ENCODE data around the gene TSPAN10.

The TSPAN10 gene

DNA sequence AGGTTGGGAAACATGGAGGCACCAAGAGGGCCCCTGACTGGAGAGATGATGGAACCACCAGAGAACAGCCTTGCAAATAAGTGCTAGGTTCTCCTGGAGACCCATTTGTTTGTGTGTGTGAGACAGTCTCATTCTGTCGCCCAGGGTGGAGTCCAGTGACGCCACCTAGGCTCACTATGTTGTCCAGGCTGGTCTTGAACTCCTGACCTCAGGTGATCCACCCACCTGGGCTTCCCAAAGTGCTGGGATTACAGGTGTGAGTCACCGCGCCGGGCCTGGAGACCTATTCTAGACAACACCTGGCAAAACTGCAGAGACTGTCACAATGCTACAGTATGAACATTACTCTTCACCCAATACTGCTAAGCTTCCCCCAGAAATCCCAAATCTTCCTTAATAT lies 1.6 kb upstream of the TSPAN10 start:
- no peak for DNase-seq

DNA sequence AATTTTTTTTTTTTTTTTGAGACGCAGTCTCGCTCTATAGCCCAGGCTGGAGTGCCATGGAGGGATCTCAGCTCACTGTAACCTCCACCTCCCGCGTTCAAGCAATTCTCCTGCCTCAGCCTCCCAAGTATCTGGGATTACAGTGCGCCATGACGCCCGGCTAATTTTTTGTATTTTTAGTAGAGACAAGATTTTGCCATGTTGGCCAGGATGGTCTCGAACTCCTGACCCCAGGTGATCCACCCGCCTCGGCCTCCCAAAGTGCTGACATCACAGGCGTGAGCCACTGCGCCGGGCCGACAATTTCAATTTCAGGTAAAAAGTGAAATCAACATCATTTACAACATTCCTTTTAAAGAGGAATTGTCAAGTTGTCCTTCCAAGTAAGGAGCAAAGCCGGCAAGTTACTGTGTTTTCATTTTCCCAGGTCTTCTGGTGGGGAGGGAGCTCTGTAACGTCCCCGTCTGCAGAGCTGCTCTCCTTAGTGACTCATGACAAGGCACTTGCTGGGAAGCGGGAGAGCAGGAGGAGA lies 957 bp upstream of the TSPAN10 start:
- no peak for DNase-seq

DNA sequence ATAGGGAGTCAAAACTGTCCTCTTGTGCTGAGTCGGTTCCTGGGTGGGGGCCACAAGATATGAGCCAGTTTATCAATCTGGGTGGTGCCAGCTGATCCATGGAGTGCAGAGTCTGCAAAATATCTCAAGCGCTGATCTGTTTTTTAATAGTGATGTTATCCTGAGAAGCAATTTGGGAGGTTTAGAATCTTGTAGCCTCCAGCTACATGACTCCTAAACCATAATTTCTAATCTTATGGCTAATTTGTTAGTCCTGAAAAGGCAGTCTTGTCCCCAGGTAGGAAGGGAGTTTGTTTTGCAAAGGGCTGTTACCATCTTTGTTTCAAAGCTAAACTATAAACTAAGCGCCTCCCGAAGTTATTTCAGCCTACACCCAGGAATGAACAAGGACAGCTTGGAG lies 1.7 kb downstream of the TSPAN10 start:
- DNase-seq, result no peak

DNA sequence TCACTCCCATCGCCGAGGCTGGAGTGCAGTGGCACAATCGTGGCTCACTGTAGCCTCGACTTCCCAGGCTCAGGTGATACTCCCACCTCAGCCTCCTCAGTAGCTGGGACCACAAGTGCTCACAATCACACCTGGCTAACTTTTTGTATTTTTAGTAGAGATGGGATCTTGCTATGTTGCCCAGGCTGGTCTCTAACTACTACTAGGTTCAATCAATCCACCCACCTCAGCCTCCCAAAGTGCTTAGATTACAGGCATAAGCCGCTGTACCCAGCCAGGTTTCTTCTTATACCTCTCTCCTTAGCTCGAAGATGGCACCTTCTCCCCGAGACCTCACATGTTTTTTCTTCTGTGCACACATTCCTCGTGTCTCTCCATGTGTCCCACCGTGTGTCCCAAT lies 3.0 kb downstream of the TSPAN10 start:
- no peak for DNase-seq

DNA sequence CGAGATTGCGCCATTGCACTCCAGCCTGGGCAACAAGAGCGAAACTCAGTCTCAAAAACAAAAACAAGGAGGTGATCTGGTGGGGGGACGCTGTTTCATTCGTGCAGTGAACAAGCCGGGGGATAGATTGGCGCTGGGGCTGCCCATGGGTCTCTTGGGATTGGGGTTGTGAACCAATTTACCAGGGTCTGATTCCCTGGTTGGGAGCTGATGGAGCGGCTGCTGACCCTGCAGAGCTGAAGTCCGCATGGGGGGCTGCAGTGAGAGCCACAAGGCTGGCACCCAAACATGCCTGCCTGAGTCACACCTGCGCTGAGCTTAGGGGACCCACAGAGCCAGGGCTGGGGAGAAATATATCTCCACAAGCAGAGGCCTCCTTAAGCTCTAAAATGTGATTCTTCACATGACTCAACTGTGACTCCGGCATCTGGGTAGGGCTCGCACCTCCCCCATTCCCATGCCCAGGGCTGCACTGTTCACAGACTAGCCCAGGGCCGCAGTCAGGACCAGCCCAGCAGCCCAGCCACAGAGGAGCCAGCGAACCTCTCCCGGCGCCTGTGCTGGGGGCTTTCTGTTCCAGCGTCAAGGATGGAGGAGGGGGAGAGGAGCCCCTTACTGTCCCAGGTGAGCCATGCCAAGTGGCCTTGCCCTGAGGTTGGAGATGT lies 5.0 kb downstream of the TSPAN10 start:
- no peak for DNase-seq

DNA sequence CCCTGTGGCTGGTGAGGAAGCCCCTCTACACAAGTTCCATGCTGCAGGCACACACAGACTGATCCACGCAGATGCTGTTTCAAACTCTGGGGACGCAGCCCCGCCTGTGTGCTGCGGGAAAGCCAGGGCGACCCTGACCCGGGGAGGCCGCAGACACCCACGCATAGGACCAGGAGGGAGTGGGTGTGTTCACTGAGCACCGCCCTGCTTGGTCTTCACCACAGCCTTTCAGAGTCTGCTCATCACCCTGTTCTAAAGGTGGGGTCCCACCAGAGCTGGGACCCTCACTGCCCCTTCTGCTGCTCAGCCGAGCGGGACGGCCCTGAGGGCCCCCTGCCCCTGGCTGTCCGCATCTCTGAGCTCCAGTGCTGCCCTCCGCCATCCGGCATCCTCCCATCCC lies 7.5 kb downstream of the TSPAN10 start:
- no peak for DNase-seq

DNA sequence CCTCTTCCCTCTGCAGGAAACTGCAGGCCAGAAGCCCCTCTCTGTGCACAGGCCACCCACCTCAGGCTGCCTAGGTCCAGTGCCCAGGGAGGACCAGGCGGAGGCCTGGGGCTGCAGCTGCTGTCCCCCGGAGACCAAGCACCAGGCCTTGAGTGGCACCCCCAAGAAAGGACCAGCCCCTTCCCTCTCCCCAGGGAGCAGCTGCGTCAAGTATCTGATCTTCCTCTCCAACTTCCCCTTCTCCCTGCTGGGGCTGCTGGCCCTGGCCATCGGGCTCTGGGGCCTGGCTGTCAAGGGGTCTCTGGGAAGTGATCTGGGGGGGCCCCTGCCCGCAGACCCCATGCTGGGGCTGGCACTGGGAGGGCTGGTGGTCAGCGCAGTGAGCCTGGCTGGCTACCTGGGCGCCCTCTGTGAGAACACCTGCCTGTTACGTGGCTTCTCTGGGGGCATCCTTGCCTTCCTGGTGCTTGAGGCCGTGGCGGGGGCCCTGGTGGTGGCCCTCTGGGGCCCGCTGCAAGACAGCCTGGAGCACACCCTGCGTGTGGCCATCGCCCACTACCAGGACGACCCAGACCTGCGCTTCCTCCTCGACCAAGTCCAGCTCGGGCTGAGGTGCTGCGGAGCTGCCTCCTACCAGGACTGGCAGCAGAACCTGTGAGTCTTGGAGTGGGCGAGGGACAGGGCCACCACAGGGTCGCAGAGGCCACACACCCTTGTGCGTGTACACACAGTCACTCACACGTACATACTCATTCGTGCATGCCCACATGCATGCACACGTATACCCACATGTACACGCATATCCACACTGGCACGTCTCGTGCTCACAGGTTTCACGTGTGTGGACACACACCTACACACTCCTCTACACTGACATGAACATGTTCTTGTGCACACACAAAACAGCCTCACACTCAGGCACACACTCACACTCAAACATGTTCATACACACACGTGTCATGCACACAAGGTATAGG lies 8.3 kb downstream of the TSPAN10 start:
- no peak for DNase-seq

DNA sequence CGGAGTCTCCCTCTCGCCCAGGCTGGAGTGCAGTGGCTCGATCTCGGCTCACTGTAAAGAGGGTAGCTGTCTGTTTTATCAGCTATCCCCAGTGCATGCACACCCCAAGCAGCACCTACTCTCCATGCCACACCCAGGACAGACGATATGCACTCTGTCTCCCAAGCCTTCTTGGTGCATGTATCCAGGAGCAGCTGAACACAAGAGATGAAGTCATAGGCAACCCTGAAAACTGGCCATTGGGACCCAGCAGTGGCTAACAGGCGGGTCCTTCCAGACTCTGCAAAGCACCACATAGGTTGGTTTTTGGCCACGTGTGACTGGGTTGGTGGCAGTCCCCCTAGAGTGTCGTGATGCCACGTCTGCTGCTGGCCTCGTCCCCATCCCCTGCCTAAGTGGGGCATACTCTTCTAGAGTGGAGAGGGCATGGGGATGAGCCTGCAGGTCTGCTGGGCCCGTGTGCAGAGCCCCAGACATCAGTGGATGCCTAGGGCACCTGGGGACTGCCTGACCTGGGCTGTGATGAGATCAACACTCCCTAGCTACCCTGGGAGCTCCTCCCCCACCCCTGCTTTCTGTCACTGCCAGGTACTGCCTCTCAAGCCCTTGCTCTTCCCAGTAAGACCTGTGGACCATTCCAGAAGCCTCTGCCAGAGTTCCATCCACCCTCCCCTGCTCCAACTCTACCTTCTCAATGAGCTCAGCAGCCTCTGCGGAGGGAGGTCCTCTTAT lies 10.0 kb downstream of the TSPAN10 start:
- no peak for DNase-seq

DNA sequence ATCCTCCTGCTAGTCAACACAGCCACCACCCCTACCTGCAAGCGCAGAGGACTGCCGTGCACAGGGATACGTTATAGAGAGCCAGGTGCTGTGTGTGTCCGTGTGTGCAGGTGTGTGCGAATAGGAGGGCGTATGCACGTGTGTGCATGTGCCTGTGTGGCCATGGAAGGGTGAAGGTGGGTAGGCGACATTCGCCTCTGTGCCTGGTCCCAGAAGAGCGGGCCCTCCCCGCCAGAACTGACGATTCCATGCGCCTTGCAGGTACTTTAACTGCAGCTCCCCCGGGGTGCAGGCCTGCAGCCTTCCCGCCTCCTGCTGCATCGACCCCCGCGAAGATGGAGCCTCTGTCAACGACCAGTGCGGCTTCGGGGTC lies 10.6 kb downstream of the TSPAN10 start:
- no peak for DNase-seq

DNA sequence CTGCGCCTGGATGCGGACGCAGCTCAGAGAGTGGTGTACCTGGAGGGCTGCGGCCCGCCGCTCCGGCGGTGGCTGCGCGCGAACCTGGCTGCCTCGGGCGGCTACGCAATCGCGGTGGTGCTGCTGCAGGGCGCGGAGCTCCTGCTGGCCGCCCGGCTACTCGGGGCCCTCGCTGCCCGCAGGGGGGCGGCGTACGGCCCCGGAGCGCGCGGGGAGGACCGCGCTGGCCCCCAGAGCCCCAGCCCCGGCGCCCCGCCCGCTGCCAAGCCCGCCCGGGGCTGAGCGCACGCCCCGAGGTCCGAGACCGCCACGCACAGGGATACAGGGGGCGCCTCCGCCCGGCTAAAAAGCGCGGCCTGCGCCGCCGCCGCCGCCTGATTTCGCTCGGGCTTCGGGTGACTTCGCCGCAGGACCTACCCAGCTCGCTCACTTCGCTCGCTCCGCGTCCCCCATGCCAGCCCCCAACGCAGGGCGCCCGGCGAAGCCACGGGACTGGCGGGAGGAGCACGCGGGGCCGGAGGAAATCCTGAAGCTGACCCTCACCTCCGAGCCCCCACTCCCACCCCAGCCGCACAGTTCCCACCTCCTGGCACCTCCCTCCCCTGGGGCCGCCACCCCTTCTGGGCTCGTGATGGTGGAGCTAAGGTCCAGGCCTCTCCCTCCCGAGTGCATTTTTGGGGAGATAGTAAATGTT lies 11.2 kb downstream of the TSPAN10 start:
- DNase-seq, result no peak

DNA sequence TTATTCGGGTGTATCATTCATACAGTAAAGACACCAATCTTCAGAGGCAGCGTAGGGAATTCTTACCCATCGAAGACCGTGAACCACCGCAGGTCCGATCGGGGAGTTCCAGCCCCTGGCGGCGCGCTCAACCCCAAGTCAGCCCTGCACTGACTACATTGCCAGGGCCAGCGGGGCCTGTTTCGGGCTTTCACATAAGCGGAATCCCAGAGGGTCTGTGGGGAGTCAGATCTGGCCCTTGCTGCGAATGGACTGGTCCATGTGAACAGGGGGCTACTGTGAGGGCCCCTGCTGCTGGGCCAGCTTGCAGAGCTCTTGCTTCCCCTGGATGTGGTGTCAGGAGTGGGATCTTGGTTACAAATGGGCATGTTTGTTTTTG lies 11.7 kb downstream of the TSPAN10 start:
- no peak for DNase-seq

DNA sequence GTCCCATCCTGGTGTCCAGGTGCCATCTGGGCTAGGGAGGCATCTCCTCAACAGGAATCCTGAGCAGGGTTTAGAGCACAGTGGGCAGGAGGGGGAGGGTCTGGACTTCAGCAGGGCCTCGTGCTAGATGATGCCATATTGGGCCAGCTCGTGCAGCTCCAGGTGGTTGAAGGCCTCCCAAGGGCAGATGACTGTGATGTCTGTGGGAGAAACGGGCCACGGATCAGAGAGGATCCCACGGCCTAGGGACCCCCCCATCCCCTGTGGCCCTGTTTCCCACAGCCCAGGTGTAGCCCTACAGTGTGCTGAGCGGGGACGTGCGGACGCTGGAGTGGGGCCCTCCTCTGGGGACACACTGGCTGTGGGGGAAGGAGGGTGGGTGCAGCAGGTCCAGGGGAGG lies 14.0 kb downstream of the TSPAN10 start:
- DNase-seq, result no peak

DNA sequence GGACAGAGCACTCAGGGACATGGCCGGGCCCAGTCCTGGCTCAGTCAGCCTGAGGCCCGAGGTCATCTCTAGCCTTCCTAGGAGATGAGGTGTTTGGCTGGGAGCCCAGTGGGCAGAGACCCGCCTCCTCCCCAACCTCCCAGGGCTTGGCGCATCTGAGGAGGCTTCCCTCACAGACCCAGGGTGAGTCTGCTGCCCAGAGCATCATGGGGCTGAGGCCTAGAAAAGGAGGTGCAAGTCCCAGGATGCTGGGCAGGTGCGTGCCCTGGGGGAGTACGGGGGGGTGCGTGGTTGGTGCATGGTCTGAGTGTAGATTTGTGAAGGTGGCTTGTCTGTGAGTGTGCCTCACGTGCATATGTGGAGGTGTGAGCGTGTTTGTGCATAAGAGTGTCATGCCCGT lies 14.7 kb downstream of the TSPAN10 start:
- no peak for DNase-seq

DNA sequence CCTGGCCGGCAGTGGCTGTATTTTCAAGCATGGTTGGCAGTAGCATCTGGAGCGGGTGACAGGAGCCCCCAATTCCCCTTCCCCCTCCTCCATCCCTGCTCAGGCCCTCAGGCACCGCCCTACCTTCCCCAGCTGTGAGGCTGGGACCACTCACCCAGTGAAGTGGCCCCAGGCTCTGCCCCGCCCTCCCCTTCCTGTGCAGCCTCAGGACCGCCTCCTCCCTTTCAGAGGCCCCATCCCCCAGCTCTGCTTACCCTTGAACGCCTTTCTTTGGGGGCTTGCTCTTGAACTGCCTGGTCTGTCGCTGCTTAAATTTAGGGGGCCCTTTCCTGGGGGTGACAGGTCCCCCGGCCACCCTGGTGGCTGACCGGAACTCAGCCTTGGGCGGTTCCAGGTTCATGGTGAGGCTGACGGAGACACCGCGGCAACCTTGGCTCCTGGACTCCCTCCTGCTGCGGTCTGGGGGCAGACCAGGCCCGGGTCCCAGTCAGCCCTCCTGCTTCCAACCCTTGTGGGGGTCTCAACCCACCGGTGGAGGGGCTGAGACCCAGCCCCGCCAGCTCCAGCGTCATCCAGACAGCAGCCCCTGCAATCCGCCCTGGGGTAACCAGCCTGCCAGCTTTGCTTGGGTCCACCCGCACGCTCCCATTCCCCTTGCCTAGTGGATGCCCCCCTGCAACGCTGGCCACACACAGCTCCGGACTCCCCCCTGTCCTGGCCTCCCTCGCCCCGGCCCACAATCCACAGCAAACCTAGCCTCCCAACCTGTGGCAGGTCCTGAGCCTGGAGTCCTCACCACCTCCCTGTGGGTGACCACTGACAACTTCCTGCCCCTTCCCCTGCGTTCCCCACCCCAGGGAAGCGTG lies 16.1 kb downstream of the TSPAN10 start:
- DNase-seq, result no peak

DNA sequence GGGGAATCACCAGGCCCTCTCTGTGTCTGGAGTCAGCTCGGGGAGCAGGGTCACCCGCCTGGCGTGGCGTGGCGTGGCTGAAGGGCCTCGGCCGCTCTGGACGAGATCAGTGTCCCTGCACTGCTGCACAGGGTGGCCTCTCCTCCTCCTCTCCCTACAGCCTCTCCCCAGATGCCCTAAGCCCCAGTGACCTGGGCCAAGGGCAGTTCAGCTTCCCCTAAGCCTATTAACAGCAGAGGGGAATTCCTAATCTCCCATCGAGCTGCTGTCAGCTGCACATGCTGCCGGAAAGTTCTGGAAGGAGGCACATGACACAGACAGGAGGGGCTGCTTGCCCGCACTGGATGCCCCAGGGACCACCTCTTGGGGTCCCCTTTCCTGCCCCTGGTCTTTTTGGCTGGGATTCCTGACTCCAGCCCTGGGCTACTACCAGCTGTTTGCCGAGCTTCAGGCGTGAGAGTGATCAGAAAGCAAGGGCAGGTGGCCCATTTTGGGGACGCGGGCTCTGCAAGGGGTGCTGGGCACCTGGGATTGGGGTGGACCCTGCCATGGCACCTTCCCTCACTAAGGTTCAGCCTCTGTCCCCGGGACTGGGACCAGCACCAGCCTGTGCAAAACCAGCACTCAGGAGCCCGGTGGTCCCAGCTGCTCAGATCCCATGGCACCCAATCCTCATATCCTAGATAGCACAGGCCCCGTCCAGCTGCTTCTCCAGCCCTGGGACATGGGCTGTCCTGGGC lies 18.6 kb downstream of the TSPAN10 start:
- DNase-seq, result no peak

DNA sequence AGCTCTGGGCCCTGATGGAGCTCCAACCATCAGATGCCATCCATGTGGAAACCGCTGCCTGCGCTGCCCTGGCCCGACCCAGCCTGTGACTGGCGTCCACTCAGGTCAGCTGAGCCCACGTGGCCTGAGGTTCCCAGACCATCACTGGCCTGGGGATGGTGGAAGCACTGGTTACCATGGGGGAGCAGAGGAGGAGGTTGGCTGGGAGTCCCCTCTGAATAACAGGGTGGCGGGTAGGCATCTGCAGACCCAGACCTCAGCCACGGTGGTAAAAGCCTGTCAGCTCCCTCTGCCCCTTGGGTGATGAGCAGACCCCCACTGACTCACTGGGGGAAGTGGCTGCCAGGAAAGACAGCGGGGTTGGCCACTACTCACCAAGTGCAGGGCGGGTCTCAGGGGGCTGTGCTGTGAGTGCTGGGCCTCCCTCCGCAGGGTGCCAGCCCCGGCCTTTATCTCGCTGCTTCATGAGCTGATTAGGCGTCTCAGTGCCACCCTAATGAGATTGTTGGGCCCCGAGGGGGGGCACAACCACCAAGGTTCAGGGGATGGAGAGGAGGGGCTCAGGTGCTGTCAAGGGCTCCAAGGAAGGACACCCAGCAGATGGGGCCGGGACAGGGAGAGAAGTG lies 19.2 kb downstream of the TSPAN10 start, which contains the start of gene PDE6G:
TSS of gene PDE6G (minus strand) at position 425 of the 626 bp plus-strand sequence. CDS start 3,237 bp downstream, outside the sequence.
- DNase-seq, result no peak

DNA sequence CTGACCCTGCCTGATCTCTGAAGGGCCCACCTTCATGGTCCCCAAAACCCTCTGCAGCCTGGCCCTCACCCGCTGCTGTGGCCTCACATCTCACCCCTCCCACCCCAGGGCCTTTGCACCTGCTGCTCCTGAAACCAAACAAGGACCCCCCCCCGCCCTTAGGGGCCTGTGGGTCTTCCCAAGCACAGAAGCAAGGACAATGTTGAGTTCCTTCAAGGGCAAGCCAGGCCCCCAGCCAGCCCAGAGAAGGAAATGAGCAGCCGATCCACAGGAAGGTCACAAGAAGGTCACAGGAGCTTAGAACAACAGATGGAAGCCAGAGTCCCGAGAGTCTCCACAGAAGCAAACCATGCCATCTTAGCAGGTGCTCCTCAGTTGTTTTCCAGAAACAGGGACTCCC lies 19.8 kb downstream of the TSPAN10 start:
- DNase-seq, result no peak

DNA sequence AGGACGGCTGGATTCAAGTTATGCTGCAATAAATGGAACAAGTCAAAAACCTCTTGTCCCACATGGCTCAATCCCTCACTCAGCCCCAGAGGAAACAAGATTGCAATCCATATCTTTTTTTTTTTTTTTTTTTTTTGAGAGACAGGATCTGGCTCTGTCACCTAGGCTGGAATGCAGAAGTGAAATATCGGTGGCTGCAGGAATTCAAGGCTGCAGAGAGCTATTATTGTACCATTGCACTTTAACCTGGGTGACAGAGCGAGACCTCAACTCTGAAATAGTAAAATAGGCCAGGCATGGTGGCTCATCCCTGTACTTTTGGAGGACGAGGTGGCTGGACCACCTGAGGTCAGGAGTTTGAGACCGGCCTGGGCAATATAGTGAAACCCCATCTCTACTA lies 22.0 kb downstream of the TSPAN10 start:
- DNase-seq, result no peak

DNA sequence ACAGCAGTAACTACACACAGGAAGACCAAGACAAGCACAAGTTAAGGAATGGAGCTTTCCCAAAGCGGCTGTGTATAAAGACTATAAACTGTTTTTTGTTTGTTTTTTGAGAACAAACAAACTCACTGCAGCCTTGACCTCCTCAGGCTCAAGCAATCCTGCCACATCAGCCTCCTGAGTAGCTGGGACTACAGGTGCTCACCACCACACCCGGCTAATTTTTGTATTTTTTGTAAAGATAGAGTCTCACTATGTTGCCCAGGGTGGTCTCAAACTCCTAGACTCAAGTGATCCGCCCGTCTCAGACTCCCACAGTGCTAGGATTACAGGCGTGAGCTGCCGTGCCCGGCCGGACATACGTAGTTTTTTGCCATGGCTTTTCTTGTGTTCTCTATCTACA lies 23.4 kb downstream of the TSPAN10 start:
- DNase-seq, result no peak

DNA sequence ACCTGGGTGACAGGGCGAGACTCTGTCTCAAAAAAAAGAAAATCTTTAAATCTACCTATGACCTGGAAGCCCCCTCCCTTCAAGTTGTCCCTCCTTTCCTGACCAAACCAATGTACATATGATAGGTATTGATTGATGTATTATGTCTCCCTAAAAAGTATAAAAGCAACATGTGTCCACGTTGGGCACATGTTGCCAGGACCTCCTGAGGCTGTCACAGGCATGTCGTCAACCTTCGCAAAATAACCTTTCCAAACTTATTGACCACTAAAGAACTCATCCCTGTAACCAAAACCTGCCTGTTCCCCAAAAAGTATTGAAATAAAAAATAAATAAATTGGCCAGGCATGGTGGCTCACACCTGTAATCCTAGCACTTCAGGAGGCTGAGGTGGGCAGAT lies 25.0 kb downstream of the TSPAN10 start:
- no peak for DNase-seq
